Smooth muscle cell (in vitro differentiated cells): ENCODE data around the gene KANK4. TPM values are rescaled to one million over a fixed set of nuclear protein-coding genes. Genes with fewer than 3 reads are reported as not detected.

Experiments
- DNase-seq: peaks from one replicate; lab custom pipeline; 2025; ENCODE audit not compliant: unreplicated experiment; lab: John Stamatoyannopoulos, UW
- H2AFZ ChIP-seq: fragments of 200-600 bp; sonication (generic); 2 replicates; pipeline ENCODE4 v1.6.0; 2016; ENCODE audit warnings: antibody characterized with exemption, low read depth, mild to moderate bottlenecking
- H3F3A ChIP-seq: fragments of 200-600 bp; sonication (generic); 2 replicates; pipeline ENCODE4 v1.6.0; 2017; ENCODE audit warnings: antibody characterized with exemption, low read depth
- H3K27ac ChIP-seq: fragments of 200-600 bp; sonication (generic); 2 replicates; pipeline ENCODE4 v1.5.1; 2016; ENCODE audit warnings: low read depth, mild to moderate bottlenecking
- H3K27me3 ChIP-seq: fragments of 200-600 bp; sonication (generic); 2 replicates; pipeline ENCODE4 v1.6.1; 2016; ENCODE audit warnings: low read depth, mild to moderate bottlenecking
- H3K36me3 ChIP-seq: fragments of 200-600 bp; sonication (generic); 2 replicates; pipeline ENCODE4 v1.5.1; 2016; ENCODE audit warnings: low read depth
- H3K4me1 ChIP-seq: fragments of 200-600 bp; sonication (generic); 2 replicates; pipeline ENCODE4 v1.5.1; 2016; ENCODE audit warnings: low read depth
- H3K4me2 ChIP-seq: fragments of 200-600 bp; sonication (generic); 2 replicates; pipeline ENCODE4 v1.6.0; 2016; ENCODE audit warnings: mild to moderate bottlenecking
- H3K4me3 ChIP-seq: fragments of 200-600 bp; sonication (generic); 2 replicates; pipeline ENCODE4 v1.5.1; 2016; ENCODE audit warnings: mild to moderate bottlenecking
- H3K79me2 ChIP-seq: fragments of 200-600 bp; sonication (generic); 2 replicates; pipeline ENCODE4 v1.6.0; 2016; ENCODE audit warnings: low read depth, mild to moderate bottlenecking
- H3K9ac ChIP-seq: fragments of 200-600 bp; sonication (generic); 2 replicates; pipeline ENCODE4 v1.6.0; 2016; ENCODE audit warnings: low read depth
- H3K9me3 ChIP-seq: fragments of 200-600 bp; sonication (generic); replicated peaks from 2 replicates; pipeline ENCODE4 v1.5.1; 2016; ENCODE audit warnings: low read depth
- H4K20me1 ChIP-seq: fragments of 200-600 bp; sonication (generic); 2 replicates; pipeline ENCODE4 v1.6.0; 2016; ENCODE audit warnings: low read depth
- CTCF ChIP-seq: fragments of 200-600 bp; sonication (generic); IDR thresholded peaks from 2 replicates; pipeline ENCODE4 v1.5.1; 2017; ENCODE audit warnings: borderline replicate concordance, mild to moderate bottlenecking, antibody characterized with exemption; ENCODE audit not compliant: insufficient read depth, poor library complexity, severe bottlenecking
- WGBS: methylation state at CpG from one replicate; pipeline ENCODE4 v1.1.7; 2016; ENCODE audit warnings: low lambda C conversion rate; 5-methylcytosine and 5-hydroxymethylcytosine counted together
- polyA plus RNA-seq: library from polyadenylated mRNA; unstranded; fragments of >200 nt; fragmentation: Nextera tagmentation; extraction: Ambion mirVana; gene quantifications from 2 replicates; pipeline ENCODE4 v1.2.1, GENCODE V29; 2016
- total RNA-seq: library from RNA; depleted of rRNA; stranded (reverse); fragments of >200 nt; gene quantifications from 2 replicates; pipeline ENCODE4 v1.2.3, GENCODE V29; 2014

The KANK4 gene
- total RNA-seq = 69.2 and 74.3 TPM in 2 replicates
- 72.4 and 77.8 TPM in 2 replicates for polyA plus RNA-seq

GRCh38 chr1:62318756-62319544 is at the start of gene KANK4:
Gene KANK4, minus strand, starts transcription at chr1:62319434. Its CDS starts 37,870 bp downstream, at chr1:62281564.
- peak within 1 kb of the TSS; percentile 82 for H2AFZ ChIP-seq
- H3K36me3 ChIP-seq = no peaks in the 10 kb centered on the region
- H3K4me1 ChIP-seq = peaks cover 5% of the 10 kb centered on the region
- peaks cover 10% of the 10 kb centered on the region for H4K20me1 ChIP-seq
- no peaks in the 10 kb centered on the region for H3K9me3 ChIP-seq
- H3K9ac ChIP-seq = peak within 1 kb of the TSS; percentile 75
- H3K27me3 ChIP-seq = no peaks in the 10 kb centered on the region
- no peak for TF ChIP-seq CTCF
- H3K4me2 ChIP-seq = peak within 1 kb of the TSS; percentile 93
- peaks cover 36% of the 10 kb centered on the region for H3F3A ChIP-seq
- under 1% methylated on average over 78 of the region's 84 CpGs for WGBS
- peaks cover 47% of the 10 kb centered on the region for H3K79me2 ChIP-seq
- no peak for DNase-seq
- peak within 1 kb of the TSS; percentile 98 for H3K27ac ChIP-seq
- peak within 1 kb of the TSS; percentile 79 for H3K4me3 ChIP-seq

- H3K9ac ChIP-seq = no peak overlapping the region
- no peak for TF ChIP-seq CTCF
- H3F3A ChIP-seq = no peaks in the 10 kb centered on the region
- no peak overlapping the region for H2AFZ ChIP-seq
- H3K79me2 ChIP-seq = no peaks in the 10 kb centered on the region
- no peak overlapping the region for H3K4me2 ChIP-seq
- 69% methylated on average over 6 of the region's 6 CpGs for WGBS
- no peaks in the 10 kb centered on the region for H3K36me3 ChIP-seq
- DNase-seq = no peak
- no peak overlapping the region for H3K4me3 ChIP-seq
- H3K9me3 ChIP-seq = no peaks in the 10 kb centered on the region
- no peaks in the 10 kb centered on the region for H4K20me1 ChIP-seq
- no peaks in the 10 kb centered on the region for H3K27me3 ChIP-seq
- no peaks in the 10 kb centered on the region for H3K4me1 ChIP-seq
- H3K27ac ChIP-seq = no peak overlapping the region
These were observed 49.8 kb upstream of the KANK4 start for GRCh38 chr1:62368989-62369388.

- no peak overlapping the region for H3K27ac ChIP-seq
- TF ChIP-seq CTCF = no peak
- no peaks in the 10 kb centered on the region for H3K4me1 ChIP-seq
- no peak overlapping the region for H3K4me3 ChIP-seq
- no peak overlapping the region for H3K9ac ChIP-seq
- H3K27me3 ChIP-seq = no peaks in the 10 kb centered on the region
- H3F3A ChIP-seq = no peaks in the 10 kb centered on the region
- whole genome bisulfite sequencing = 87% methylated on average over 7 of the region's 7 CpGs
- H3K79me2 ChIP-seq = no peaks in the 10 kb centered on the region
- H4K20me1 ChIP-seq = no peaks in the 10 kb centered on the region
- no peaks in the 10 kb centered on the region for H3K9me3 ChIP-seq
- H3K4me2 ChIP-seq = no peak overlapping the region
- H2AFZ ChIP-seq = no peak overlapping the region
- no peaks in the 10 kb centered on the region for H3K36me3 ChIP-seq
- no peak for DNase-seq
These were observed 47.8 kb upstream of the KANK4 start for GRCh38 chr1:62367005-62367557.
